Ishikawa (cell line): ENCODE results near the gene BRCC3.

ENCODE experiments used
- CREB1 ChIP-seq: IDR thresholded peaks from 2 replicates; pipeline ENCODE4 v1.6.1; 2012; ENCODE audit warnings: low read depth
- EGR1 ChIP-seq: IDR thresholded peaks from 2 replicates; pipeline ENCODE4 v1.6.1; 2012
- EP300 ChIP-seq: IDR thresholded peaks from 2 replicates; pipeline ENCODE4 v1.6.1; 2012; ENCODE audit warnings: borderline replicate concordance
- FOXM1 ChIP-seq: IDR thresholded peaks from 2 replicates; pipeline ENCODE4 v1.6.1; 2012; ENCODE audit warnings: low read depth, borderline replicate concordance
- NFIC ChIP-seq: IDR thresholded peaks from 2 replicates; pipeline ENCODE4 v1.6.1; 2012
- RAD21 ChIP-seq: IDR thresholded peaks from 2 replicates; pipeline ENCODE4 v1.6.1; 2012; ENCODE audit warnings: low read depth
- TAF1 ChIP-seq: IDR thresholded peaks from 2 replicates; pipeline ENCODE4 v1.6.1; 2012; ENCODE audit warnings: low read depth, mild to moderate bottlenecking
- YY1 ChIP-seq: IDR thresholded peaks from 2 replicates; pipeline ENCODE4 v1.6.1; 2012; ENCODE audit warnings: low read depth

GRCh38 chrX:155071694-155072280 is 479 bp downstream of the BRCC3 start:
- TF ChIP-seq EP300 (no peak), YY1 (no peak), CREB1 (no peak), RAD21 (no peak), NFIC (no peak), TAF1 (no peak), FOXM1 (no peak), EGR1 (no peak)
